ENCODE data around the gene WDSUB1.

WDSUB1 gene

DNA sequence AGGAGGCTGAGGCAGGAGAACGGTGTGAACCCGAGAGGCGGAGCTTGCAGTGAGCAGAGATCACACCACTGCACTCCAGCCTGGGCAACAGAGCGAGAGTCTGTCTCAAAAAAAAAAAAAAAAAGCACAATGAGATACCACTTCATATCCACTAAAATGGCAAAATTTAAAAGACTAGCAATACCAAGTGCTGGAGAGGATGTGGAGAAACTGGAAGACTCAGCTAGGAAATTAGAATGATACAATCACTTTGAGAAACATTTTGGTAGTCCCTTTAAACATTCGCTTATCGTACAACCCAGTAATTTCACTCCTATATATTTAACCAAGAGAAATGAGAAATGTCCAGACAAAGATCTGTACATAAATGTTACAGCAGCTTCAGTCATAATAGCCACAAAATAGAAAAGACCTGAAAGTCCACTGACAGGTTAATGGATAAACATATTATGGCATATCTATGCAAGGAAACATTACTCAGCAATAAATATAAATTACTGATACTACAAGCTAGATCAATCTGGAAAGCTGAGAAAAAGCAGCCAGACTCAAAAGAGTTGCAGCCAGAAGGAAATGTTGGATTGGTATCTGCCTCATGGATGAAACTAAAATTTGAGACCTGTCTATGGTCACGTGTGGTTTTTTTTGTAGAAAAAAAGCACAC, 40.0 kb downstream of the WDSUB1 start:
- H3K27ac ChIP-seq: no peak overlapping the region
- H3K4me2 ChIP-seq: no peak overlapping the region
- TF ChIP-seq, protein P1, sequence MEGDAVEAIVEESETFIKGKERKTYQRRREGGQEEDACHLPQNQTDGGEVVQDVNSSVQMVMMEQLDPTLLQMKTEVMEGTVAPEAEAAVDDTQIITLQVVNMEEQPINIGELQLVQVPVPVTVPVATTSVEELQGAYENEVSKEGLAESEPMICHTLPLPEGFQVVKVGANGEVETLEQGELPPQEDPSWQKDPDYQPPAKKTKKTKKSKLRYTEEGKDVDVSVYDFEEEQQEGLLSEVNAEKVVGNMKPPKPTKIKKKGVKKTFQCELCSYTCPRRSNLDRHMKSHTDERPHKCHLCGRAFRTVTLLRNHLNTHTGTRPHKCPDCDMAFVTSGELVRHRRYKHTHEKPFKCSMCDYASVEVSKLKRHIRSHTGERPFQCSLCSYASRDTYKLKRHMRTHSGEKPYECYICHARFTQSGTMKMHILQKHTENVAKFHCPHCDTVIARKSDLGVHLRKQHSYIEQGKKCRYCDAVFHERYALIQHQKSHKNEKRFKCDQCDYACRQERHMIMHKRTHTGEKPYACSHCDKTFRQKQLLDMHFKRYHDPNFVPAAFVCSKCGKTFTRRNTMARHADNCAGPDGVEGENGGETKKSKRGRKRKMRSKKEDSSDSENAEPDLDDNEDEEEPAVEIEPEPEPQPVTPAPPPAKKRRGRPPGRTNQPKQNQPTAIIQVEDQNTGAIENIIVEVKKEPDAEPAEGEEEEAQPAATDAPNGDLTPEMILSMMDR (conservative IDR thresholded peaks at IDR 0.05; ENCODE audit: low read depth, low read length): no peak
- no peak overlapping the region for H3K4me3 ChIP-seq (IDR thresholded peaks at IDR 0.05; ENCODE audit: insufficient read depth, low read depth, low read length)
- H3K9ac ChIP-seq: no peak overlapping the region
- no peak overlapping the region for H2AFZ ChIP-seq (ENCODE audit: low read depth)
- H3K36me3 ChIP-seq (ENCODE audit: insufficient read depth): no peaks in the 10 kb centered on the region
- H4K20me1 ChIP-seq (ENCODE audit: insufficient read depth): no peaks in the 10 kb centered on the region
- H3K27me3 ChIP-seq (ENCODE audit: insufficient read depth, low read depth): no peaks in the 10 kb centered on the region
- no peaks in the 10 kb centered on the region for H3K4me1 ChIP-seq (ENCODE audit: low read depth, poor library complexity, severe bottlenecking)
- H3K79me2 ChIP-seq (ENCODE audit: insufficient read depth, low read depth): no peaks in the 10 kb centered on the region

DNA sequence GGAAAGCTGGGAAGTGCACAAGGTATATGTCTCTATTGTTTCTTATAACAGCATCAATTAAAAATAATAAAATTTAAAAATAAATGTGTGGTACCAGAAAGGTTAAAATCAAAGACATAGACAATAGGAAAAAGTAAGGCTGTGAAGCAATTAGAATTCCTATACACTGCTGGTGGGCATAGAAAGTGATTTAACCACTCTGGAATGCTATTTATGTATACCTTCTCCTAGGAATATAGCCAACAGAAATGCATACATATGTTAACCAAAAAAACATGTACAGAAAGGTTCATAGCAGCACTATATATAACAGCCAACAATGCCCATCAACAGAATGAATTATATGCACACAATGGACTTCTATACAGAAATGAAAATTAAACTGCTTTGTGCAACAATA, 43.0 kb downstream of the WDSUB1 start:
- H4K20me1 ChIP-seq (ENCODE audit: insufficient read depth): no peaks in the 10 kb centered on the region
- no peak overlapping the region for H3K4me3 ChIP-seq (IDR thresholded peaks at IDR 0.05; ENCODE audit: insufficient read depth, low read depth, low read length)
- no peaks in the 10 kb centered on the region for H3K4me1 ChIP-seq (ENCODE audit: low read depth, poor library complexity, severe bottlenecking)
- no peak overlapping the region for H3K4me2 ChIP-seq
- no peak overlapping the region for H3K27ac ChIP-seq
- H2AFZ ChIP-seq (ENCODE audit: low read depth): no peak overlapping the region
- no peaks in the 10 kb centered on the region for H3K36me3 ChIP-seq (ENCODE audit: insufficient read depth)
- H3K27me3 ChIP-seq (ENCODE audit: insufficient read depth, low read depth): no peaks in the 10 kb centered on the region
- TF ChIP-seq, protein P1 (conservative IDR thresholded peaks at IDR 0.05; ENCODE audit: low read depth, low read length): no peak
- H3K9ac ChIP-seq: no peak overlapping the region
- H3K79me2 ChIP-seq (ENCODE audit: insufficient read depth, low read depth): no peaks in the 10 kb centered on the region

DNA sequence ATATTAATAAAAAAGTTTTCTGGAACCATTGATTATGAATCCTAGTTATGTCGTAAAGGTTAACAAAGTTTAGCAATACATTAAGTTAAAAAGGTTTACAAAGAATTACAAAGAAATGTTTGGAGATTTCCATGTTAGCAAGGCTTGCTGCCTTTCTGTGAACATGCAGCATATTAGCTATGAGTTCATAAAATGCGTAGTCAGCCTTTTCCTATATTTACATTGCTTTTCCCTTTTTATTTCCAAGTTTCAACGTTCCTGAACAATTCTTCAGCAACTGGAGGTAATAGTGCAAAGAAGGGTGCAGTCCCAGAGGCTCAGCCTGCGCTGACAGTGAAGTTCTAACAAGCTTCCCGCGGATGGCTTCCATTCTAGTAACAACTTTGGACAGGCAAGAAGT, 51.6 kb downstream of the WDSUB1 start:
- no peaks in the 10 kb centered on the region for H3K36me3 ChIP-seq (ENCODE audit: insufficient read depth)

DNA sequence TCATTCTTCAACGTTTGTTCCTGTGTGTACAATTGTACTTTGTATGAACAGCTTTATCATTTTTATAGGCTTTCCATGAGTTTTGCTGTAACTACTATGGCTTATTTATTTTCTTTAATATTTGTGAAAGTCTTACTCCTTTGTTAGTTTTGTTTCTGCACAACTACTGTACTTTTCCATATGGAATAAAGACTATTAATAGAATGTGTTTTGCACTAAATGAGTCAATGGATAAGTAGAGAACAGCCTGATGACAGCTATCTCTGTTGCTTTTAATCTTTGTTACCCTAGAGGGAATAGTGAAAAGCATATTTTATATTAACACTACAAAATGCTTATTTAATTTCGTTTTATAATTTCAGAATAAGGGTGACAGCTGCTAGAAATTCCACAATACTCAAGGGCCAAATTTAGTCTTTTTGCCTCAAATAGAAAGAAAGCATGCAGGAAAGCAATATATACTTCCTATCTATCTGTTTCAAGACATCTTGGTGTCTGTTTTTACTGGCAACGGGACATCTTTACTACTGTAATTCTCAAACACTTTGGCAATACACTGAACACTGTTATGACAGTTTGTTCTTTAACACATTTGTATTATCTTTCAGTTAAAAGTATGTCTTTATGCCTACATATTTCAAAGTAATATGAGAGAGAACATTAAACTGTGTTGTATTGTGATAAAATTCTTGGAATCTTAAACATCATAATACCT, 53.9 kb downstream of the WDSUB1 start:
- Histone ChIP-seq H3K4me3 (IDR thresholded peaks at IDR 0.05; ENCODE audit: insufficient read depth, low read depth, low read length) (no peak overlapping the region), H3K9ac (no peak overlapping the region), H3K27ac (no peak overlapping the region), H4K20me1 (ENCODE audit: insufficient read depth) (no peaks in the 10 kb centered on the region), H3K79me2 (ENCODE audit: insufficient read depth, low read depth) (no peaks in the 10 kb centered on the region), H3K27me3 (ENCODE audit: insufficient read depth, low read depth) (no peaks in the 10 kb centered on the region), H3K36me3 (ENCODE audit: insufficient read depth) (no peaks in the 10 kb centered on the region), H2AFZ (ENCODE audit: low read depth) (no peak overlapping the region), H3K4me1 (ENCODE audit: low read depth, poor library complexity, severe bottlenecking) (peaks cover 5% of the 10 kb centered on the region), H3K4me2 (no peak overlapping the region)
- TF ChIP-seq, protein P1 (conservative IDR thresholded peaks at IDR 0.05; ENCODE audit: low read depth, low read length): no peak

More for the DNA sequence above, 51.6 kb downstream of the WDSUB1 start:
- peaks cover 5% of the 10 kb centered on the region for H3K4me1 ChIP-seq (ENCODE audit: low read depth, poor library complexity, severe bottlenecking)
- no peaks in the 10 kb centered on the region for H4K20me1 ChIP-seq (ENCODE audit: insufficient read depth)
- no peaks in the 10 kb centered on the region for H3K79me2 ChIP-seq (ENCODE audit: insufficient read depth, low read depth)
- TF ChIP-seq, protein P1 (conservative IDR thresholded peaks at IDR 0.05; ENCODE audit: low read depth, low read length): no peak
- H3K9ac ChIP-seq: no peak overlapping the region
- no peak overlapping the region for H3K27ac ChIP-seq
- no peak overlapping the region for H3K4me3 ChIP-seq (IDR thresholded peaks at IDR 0.05; ENCODE audit: insufficient read depth, low read depth, low read length)
- H3K27me3 ChIP-seq (ENCODE audit: insufficient read depth, low read depth): no peaks in the 10 kb centered on the region
- no peak overlapping the region for H3K4me2 ChIP-seq
- H2AFZ ChIP-seq (ENCODE audit: low read depth): no peak overlapping the region
